Thyroid gland (tissue), 4 donors: ENCODE measurements around the gene LDLR.
"Not testable (repeated sequence)": the region's sequence is repeated elsewhere in the genome, so short reads cannot be mapped to it uniquely, and the experiment has no call there.

Experiments
- CTCF ChIP-seq, 6 experiments: fragments of 200-600 bp in 3 of 6; fragments of 450-650 bp in 3 of 6; sonication (generic) in 3 of 6; IDR thresholded peaks; one replicate each; pipeline ENCODE4 v1.5.1; 2016 to 2019; ENCODE audit warnings: antibody characterized with exemption in 6 of 6, mild to moderate bottlenecking in 2 of 6, inconsistent platforms in 1 of 6, moderate library complexity in 1 of 6
- POLR2A ChIP-seq, 2 donors: fragments of 450-650 bp; IDR thresholded peaks; one replicate each; pipeline ENCODE4 v1.6.1; 2017; ENCODE audit warnings: antibody characterized with exemption in 2 of 2, mild to moderate bottlenecking in 2 of 2, moderate library complexity in 1 of 2

- not testable (repeated sequence) for TF ChIP-seq CTCF, POLR2A (IDR thresholded peaks at IDR 0.05)
These were observed 34.9 kb downstream of the LDLR start for GRCh38 chr19:11124157-11124556.
